Activated naive CD4-positive, alpha-beta T cell treated with anti-CD3 and anti-CD28 coated beads, Interleukin-2, amount 50 U/mL, for 24 hours (primary cell): ENCODE data around the gene ACOXL.
A peak's percentile ranks its signal among the peaks of the same experiment; 100 is the strongest.
"Not testable (repeated sequence)": the region's sequence is repeated elsewhere in the genome, so short reads cannot be mapped to it uniquely, and the experiment has no call there.

Experiments used
- H3K27ac Mint-ChIP-seq: one replicate; pipeline ENCODE4 v1.8.0; 2021; ENCODE audit warnings: mild to moderate bottlenecking, mixed read lengths
- H3K27me3 Mint-ChIP-seq: one replicate; pipeline ENCODE4 v1.8.0; 2021; ENCODE audit warnings: mixed read lengths
- H3K36me3 Mint-ChIP-seq: one replicate; pipeline ENCODE4 v1.8.0; 2021; ENCODE audit warnings: mixed read lengths
- H3K4me1 Mint-ChIP-seq: one replicate; pipeline ENCODE4 v1.8.0; 2021; ENCODE audit warnings: mixed read lengths
- H3K4me3 Mint-ChIP-seq: one replicate; pipeline ENCODE4 v1.8.0; 2021; ENCODE audit warnings: mild to moderate bottlenecking, mixed read lengths
- H3K9me3 Mint-ChIP-seq: one replicate; pipeline ENCODE4 v1.8.0; 2021; ENCODE audit warnings: mixed read lengths

Gene ACOXL

GRCh38 chr2:111057045-111057444 lies 324.7 kb downstream of the ACOXL start:
- peaks cover 7% of the 10 kb centered on the region for H3K36me3 Mint-ChIP-seq
- peaks cover 13% of the 10 kb centered on the region for H3K4me1 Mint-ChIP-seq
- H3K27me3 Mint-ChIP-seq = peaks cover 12% of the 10 kb centered on the region
- H3K9me3 Mint-ChIP-seq = peaks cover 14% of the 10 kb centered on the region
- H3K27ac Mint-ChIP-seq = no peak overlapping the region
- no peak overlapping the region for H3K4me3 Mint-ChIP-seq

DNA sequence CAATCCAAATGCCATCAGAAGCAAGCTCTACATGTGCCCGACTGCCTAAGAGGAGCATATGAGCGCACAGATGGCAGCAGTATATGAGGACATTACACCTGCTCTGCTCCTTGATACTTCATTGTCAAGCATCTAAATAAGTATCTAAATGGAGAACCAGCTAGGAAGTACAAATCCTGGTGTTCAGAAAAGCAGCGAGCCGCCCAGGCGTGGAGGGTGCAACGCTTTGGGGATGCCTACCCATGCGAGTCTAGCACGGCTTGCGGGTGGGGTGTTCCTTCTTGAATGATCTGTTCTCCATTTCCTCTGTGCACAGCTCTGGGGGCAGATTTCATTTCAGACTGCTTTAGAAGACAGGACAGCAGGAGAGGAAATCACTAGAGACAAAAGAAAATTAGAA lies 325.3 kb downstream of the ACOXL start:
- peaks cover 7% of the 10 kb centered on the region for H3K36me3 Mint-ChIP-seq
- peaks cover 13% of the 10 kb centered on the region for H3K4me1 Mint-ChIP-seq
- H3K27ac Mint-ChIP-seq = no peak overlapping the region
- H3K4me3 Mint-ChIP-seq = no peak overlapping the region
- peaks cover 12% of the 10 kb centered on the region for H3K27me3 Mint-ChIP-seq
- H3K9me3 Mint-ChIP-seq = peaks cover 14% of the 10 kb centered on the region

GRCh38 chr2:111058264-111058663 lies 325.9 kb downstream of the ACOXL start:
- peaks cover 7% of the 10 kb centered on the region for H3K36me3 Mint-ChIP-seq
- peaks cover 14% of the 10 kb centered on the region for H3K9me3 Mint-ChIP-seq
- H3K4me1 Mint-ChIP-seq = peaks cover 13% of the 10 kb centered on the region
- no peak overlapping the region for H3K27ac Mint-ChIP-seq
- peaks cover 12% of the 10 kb centered on the region for H3K27me3 Mint-ChIP-seq
- H3K4me3 Mint-ChIP-seq = no peak overlapping the region

DNA sequence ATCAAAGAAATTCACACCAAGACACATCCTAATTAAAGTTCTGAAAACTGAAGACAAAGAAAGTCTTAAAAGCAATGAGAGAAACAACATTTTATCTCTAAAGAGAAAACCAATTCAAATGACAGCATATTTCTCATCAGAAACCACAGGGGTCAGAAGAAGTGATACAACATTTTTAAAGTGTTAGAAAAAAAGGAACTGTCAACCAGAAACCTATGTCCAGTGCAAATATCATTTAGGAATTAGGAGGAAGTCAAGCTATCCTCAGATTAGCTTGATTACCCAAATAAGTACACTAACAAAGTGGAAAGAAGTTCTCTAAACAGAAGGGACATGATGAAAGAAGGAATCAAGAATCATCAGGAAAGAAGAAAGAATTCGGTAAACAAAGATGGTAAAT lies 328.8 kb downstream of the ACOXL start:
- Mint-ChIP-seq H3K4me1 (no peaks in the 10 kb centered on the region), H3K4me3 (no peak overlapping the region), H3K27ac (no peak overlapping the region), H3K36me3 (peaks cover 7% of the 10 kb centered on the region), H3K27me3 (peaks cover 15% of the 10 kb centered on the region), H3K9me3 (peaks cover 14% of the 10 kb centered on the region)

- Mint-ChIP-seq H3K27me3 (peaks cover 15% of the 10 kb centered on the region), H3K4me1 (no peaks in the 10 kb centered on the region), H3K27ac (no peak overlapping the region), H3K36me3 (peaks cover 7% of the 10 kb centered on the region), H3K4me3 (no peak overlapping the region), H3K9me3 (peaks cover 14% of the 10 kb centered on the region)
Observed at GRCh38 chr2:111062417-111062816, 330.0 kb downstream of the ACOXL start.

GRCh38 chr2:111066062-111066593 lies 333.8 kb downstream of the ACOXL start:
- Mint-ChIP-seq H3K27me3 (peaks cover 10% of the 10 kb centered on the region), H3K9me3 (peaks cover 6% of the 10 kb centered on the region), H3K36me3 (peaks cover under 1% of the 10 kb centered on the region), H3K27ac (no peak overlapping the region), H3K4me1 (no peaks in the 10 kb centered on the region), H3K4me3 (no peak overlapping the region)

GRCh38 chr2:111068435-111069058 lies 336.2 kb downstream of the ACOXL start:
- Mint-ChIP-seq H3K4me1 (no peaks in the 10 kb centered on the region), H3K4me3 (no peak overlapping the region), H3K27ac (no peak overlapping the region), H3K9me3 (no peaks in the 10 kb centered on the region), H3K27me3 (peaks cover 11% of the 10 kb centered on the region), H3K36me3 (no peaks in the 10 kb centered on the region)

DNA sequence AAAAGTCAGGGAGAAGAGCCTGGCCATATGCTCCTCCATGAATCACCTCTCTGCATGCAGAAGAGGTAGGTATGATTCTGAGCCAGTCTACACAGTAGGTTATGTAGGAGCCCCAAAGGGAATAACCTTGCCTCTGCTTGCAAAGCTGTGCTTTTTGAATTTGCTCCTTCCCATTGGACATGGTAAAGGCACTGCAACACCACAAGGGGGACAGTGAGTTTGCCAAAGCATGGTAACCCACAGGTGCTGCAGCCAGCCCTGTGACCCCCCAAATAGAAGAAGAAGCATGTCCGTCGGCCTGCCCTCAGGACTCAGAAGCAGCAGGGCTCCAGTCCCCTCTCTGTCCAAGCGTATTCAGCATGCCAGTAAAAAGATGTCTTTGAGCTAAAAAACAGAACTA lies 337.3 kb downstream of the ACOXL start:
- peaks cover 9% of the 10 kb centered on the region for H3K27me3 Mint-ChIP-seq
- no peaks in the 10 kb centered on the region for H3K9me3 Mint-ChIP-seq
- no peaks in the 10 kb centered on the region for H3K36me3 Mint-ChIP-seq
- no peak overlapping the region for H3K4me3 Mint-ChIP-seq
- H3K4me1 Mint-ChIP-seq = no peaks in the 10 kb centered on the region
- no peak overlapping the region for H3K27ac Mint-ChIP-seq

- Mint-ChIP-seq H3K9me3 (peaks cover 10% of the 10 kb centered on the region), H3K27me3 (peaks cover 9% of the 10 kb centered on the region), H3K4me3 (no peak overlapping the region), H3K36me3 (no peaks in the 10 kb centered on the region), H3K4me1 (no peaks in the 10 kb centered on the region), H3K27ac (no peak overlapping the region)
Observed at GRCh38 chr2:111071600-111072171, 339.3 kb downstream of the ACOXL start.

DNA sequence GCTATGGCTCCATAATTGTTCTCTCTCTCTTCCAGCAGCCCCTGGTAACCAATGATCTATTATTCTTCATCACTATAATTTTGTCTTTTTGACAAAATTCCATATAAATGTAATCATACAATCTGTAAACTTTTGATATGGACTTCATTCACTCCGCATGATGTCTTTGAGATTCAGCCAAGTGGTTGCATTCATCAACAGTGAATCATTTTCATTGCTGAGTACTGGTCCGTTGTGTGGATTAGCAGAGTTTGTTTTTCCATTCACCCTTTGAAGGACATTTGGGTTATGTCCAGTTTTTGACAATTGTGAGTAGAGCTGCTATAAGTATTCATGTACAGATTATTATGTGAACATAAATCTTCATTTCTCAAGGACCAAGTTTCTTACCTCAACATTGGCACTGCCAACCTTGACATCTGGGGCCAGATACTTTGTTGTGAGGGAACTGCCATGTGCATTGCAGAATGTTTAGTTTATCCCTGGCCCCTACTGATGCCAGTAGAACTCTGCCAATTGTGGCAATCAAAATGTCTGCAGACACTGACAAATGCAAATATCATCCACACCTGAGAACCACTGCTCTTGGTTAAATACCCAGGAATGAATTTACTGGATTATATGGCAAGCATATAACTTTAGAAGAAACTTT lies 340.0 kb downstream of the ACOXL start:
- Mint-ChIP-seq H3K36me3 (no peaks in the 10 kb centered on the region), H3K27me3 (peaks cover 9% of the 10 kb centered on the region), H3K4me1 (no peaks in the 10 kb centered on the region), H3K4me3 (no peak overlapping the region), H3K27ac (no peak overlapping the region), H3K9me3 (peaks cover 10% of the 10 kb centered on the region)

GRCh38 chr2:111082659-111083058 lies 350.3 kb downstream of the ACOXL start:
- H3K9me3 Mint-ChIP-seq, H3K4me1 Mint-ChIP-seq, H3K36me3 Mint-ChIP-seq, H3K4me3 Mint-ChIP-seq: not testable (repeated sequence)
- H3K27ac Mint-ChIP-seq = peak overlapping the region; percentile 56
- peaks cover 37% of the 10 kb centered on the region for H3K27me3 Mint-ChIP-seq

- H3K27ac Mint-ChIP-seq = no peak overlapping the region
- H3K9me3 Mint-ChIP-seq = no peaks in the 10 kb centered on the region
- H3K36me3 Mint-ChIP-seq = no peaks in the 10 kb centered on the region
- no peak overlapping the region for H3K4me3 Mint-ChIP-seq
- H3K4me1 Mint-ChIP-seq = no peaks in the 10 kb centered on the region
- peaks cover 10% of the 10 kb centered on the region for H3K27me3 Mint-ChIP-seq
Observed at GRCh38 chr2:111091811-111092211, 359.4 kb downstream of the ACOXL start.

DNA sequence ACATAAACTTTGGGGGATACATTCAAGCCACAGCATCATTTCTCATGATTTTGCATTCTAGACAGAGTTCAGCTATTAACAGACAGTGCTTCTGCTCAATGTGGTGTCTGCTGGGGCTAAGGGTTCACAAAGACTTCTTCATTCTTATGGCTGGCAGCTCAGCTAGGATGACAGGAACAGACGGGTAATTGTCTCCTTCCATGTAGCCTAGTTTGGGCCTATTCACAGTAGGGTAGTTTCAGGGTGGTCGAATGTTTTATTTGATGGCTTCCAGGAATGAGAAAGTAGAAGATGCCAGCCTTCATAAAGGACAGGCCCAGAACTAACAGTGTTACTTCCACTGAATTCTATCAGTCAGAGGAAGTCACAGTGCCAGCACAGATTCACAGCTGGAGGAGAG lies 362.3 kb downstream of the ACOXL start:
- Mint-ChIP-seq H3K9me3 (no peaks in the 10 kb centered on the region), H3K36me3 (no peaks in the 10 kb centered on the region), H3K4me3 (no peak overlapping the region), H3K27ac (no peak overlapping the region), H3K27me3 (peaks cover 9% of the 10 kb centered on the region), H3K4me1 (no peaks in the 10 kb centered on the region)

DNA sequence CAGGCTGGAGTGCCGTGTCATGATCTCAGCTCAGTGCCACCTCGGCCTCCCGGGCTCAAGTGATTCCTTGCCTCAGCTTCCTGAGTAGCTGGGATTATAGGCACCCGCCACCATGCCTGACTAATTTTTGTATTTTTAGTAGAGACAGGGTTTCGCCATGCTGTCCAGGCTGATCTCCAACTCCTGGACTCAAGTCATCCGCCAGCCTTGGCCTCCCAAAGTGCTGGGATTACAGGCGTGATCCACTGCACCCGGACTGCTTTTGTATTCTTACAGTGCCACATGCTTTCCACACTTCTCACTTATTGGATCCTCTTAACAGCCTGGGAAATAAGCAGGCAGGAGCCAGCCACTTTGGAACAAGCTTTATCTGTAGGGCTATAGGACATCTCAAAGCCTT lies 363.1 kb downstream of the ACOXL start:
- Mint-ChIP-seq H3K9me3 (no peaks in the 10 kb centered on the region), H3K36me3 (no peaks in the 10 kb centered on the region), H3K4me1 (no peaks in the 10 kb centered on the region), H3K27me3 (peaks cover 7% of the 10 kb centered on the region), H3K4me3 (no peak overlapping the region), H3K27ac (no peak overlapping the region)

DNA sequence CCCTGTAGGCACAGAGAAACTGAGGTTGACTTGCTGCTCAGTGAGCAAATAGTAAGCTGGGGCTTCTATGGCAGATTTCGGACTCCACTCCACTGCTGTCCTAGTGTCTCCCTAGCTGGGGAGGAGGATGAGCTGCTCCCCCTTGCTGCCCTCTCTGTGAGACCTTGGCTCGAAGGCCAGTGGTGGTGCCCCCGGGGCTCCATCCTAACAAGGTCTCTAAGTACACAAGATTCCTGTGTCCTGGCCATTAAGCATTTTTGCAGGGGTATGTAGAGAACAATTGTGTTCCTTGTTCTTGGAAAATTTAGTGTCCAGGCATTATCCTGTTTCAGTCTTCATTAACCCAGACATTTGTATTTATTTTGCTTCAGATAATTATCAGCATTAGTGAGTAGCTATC lies 367.0 kb downstream of the ACOXL start:
- Mint-ChIP-seq H3K4me1 (no peaks in the 10 kb centered on the region), H3K27me3 (peaks cover 6% of the 10 kb centered on the region), H3K4me3 (no peak overlapping the region), H3K9me3 (no peaks in the 10 kb centered on the region), H3K36me3 (no peaks in the 10 kb centered on the region), H3K27ac (no peak overlapping the region)

- Mint-ChIP-seq H3K9me3 (no peaks in the 10 kb centered on the region), H3K27me3 (peaks cover 8% of the 10 kb centered on the region), H3K4me3 (no peak overlapping the region), H3K4me1 (no peaks in the 10 kb centered on the region), H3K27ac (no peak overlapping the region), H3K36me3 (no peaks in the 10 kb centered on the region)
Observed at GRCh38 chr2:111100087-111100764, 367.9 kb downstream of the ACOXL start.
